ENCODE data around the gene GPR146. TPM values are rescaled to one million over a fixed set of nuclear protein-coding genes. Genes with fewer than 3 reads are reported as not detected.
A peak's percentile ranks its signal among the peaks of the same experiment; 100 is the strongest.

The GPR146 gene
- total and polyA plus RNA-seq, 7 donors: 3.0 to 33.5 (median 10.8) TPM

GRCh38 chr7:1063361-1063760 is 19.0 kb downstream of the GPR146 start:
- Histone ChIP-seq H3K4me1 (peaks cover 0 to 22% (median 11%) of the 10 kb centered on the region in 4 donors), H3K27ac (no peak overlapping the region)
- intact Hi-C loops (cut with DNase I): no loop called here

GRCh38 chr7:1064581-1064980 is 20.2 kb downstream of the GPR146 start:
- no peaks in the 10 kb centered on the region for H3K36me3 ChIP-seq
- H3K4me3 ChIP-seq: no peak overlapping the region
- intact Hi-C loops (cut with DNase I): no loop called here
- no peak overlapping the region for H3K27ac ChIP-seq
- H3K4me1 ChIP-seq: peaks cover 0 to 22% (median 11%) of the 10 kb centered on the region in 4 donors
- H3K9me3 ChIP-seq: no peaks in the 10 kb centered on the region
- 91 to 92% methylated on average over 13 of the region's 13 CpGs for WGBS, 2 donors
- TF ChIP-seq POLR2A (IDR thresholded peaks at IDR 0.05) (no peak), POLR2AphosphoS5 (IDR thresholded peaks at IDR 0.05) (no peak), EP300 (IDR thresholded peaks at IDR 0.05) (no peak)
- TF ChIP-seq, protein P1, sequence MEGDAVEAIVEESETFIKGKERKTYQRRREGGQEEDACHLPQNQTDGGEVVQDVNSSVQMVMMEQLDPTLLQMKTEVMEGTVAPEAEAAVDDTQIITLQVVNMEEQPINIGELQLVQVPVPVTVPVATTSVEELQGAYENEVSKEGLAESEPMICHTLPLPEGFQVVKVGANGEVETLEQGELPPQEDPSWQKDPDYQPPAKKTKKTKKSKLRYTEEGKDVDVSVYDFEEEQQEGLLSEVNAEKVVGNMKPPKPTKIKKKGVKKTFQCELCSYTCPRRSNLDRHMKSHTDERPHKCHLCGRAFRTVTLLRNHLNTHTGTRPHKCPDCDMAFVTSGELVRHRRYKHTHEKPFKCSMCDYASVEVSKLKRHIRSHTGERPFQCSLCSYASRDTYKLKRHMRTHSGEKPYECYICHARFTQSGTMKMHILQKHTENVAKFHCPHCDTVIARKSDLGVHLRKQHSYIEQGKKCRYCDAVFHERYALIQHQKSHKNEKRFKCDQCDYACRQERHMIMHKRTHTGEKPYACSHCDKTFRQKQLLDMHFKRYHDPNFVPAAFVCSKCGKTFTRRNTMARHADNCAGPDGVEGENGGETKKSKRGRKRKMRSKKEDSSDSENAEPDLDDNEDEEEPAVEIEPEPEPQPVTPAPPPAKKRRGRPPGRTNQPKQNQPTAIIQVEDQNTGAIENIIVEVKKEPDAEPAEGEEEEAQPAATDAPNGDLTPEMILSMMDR (IDR thresholded peaks at IDR 0.05): no peak
- no peaks in the 10 kb centered on the region for H3K27me3 ChIP-seq
- DNase-seq: no peak

More at GRCh38 chr7:1063361-1063760, 19.0 kb downstream of the GPR146 start:
- no peaks in the 10 kb centered on the region for H3K27me3 ChIP-seq
- H3K36me3 ChIP-seq: peaks cover 0 to 7% (median 0%) of the 10 kb centered on the region in 4 donors
- H3K9me3 ChIP-seq: no peaks in the 10 kb centered on the region
- no peak for TF ChIP-seq POLR2AphosphoS5 (IDR thresholded peaks at IDR 0.05)
- DNase-seq: no peak
- 96% methylated on average over 21 of the region's 21 CpGs for WGBS, 2 donors
- H3K4me3 ChIP-seq: no peak overlapping the region

DNA sequence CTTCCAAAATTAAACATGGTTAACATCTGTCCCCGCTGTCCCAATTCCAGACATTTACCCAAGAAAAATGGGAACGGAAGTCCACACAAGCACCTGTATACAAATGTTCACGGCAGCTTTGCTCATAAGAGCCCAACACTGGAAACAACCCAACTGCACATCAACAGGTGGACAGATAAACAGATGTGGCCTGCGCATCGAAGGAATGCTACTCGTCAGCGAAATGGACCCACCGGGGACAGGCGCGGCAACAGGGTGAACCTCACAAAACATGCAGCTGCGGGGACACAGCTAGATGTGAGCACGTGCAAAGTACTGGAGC is 20.9 kb downstream of the GPR146 start:
- TF ChIP-seq POLR2AphosphoS5 (IDR thresholded peaks at IDR 0.05) (no peak), POLR2A (IDR thresholded peaks at IDR 0.05) (no peak), EP300 (IDR thresholded peaks at IDR 0.05) (no peak)
- TF ChIP-seq, protein P1 (IDR thresholded peaks at IDR 0.05): no peak
- no peak overlapping the region for H3K27ac ChIP-seq
- H3K27me3 ChIP-seq: no peaks in the 10 kb centered on the region
- no peak for DNase-seq
- peaks cover 0 to 17% (median 11%) of the 10 kb centered on the region in 4 donors for H3K4me1 ChIP-seq
- 77 to 78% methylated on average over 12 of the region's 12 CpGs for WGBS, 2 donors
- peak overlapping the region in 2 of 4 donors; percentile 26 for H3K4me3 ChIP-seq
- no peaks in the 10 kb centered on the region for H3K9me3 ChIP-seq
- intact Hi-C loops (cut with DNase I): loop anchor here (1.0 kb wide), 1 partner anchor 72 kb away; no protein-coding TSS in a partner anchor
- no peaks in the 10 kb centered on the region for H3K36me3 ChIP-seq

DNA sequence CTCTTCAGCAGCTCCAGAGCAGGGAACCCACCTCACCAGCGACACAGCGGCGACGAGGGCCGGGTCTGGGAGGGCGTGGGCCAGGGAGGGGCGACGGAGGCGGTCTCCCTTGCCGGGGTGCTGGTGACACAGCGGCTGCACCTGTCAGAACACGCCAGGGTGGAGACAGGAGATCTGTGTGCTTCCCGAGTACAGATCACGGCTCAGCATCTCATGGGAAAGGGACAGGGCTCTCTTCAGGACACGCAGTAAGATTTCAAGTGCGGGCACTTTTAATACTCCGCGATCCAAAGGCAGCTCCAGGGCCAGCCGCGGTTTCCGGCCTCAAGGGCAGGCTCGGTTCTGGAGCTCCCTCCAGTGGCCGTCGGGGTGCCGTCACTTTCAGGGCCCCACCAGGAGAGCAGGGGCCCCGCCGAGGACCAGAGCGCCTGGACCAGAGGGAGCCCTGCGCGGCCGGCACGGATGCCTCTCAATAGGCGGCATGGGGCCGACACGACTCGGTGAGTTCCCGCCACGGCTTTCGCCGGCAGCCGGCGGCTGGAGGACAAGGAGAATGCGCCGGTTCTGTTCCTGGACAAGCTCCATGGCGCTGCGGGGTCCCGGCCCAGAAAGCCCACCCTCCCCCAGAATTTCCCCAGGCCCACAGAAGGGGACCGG is 21.4 kb downstream of the GPR146 start:
- DNase-seq: peak; percentile 92
- H3K36me3 ChIP-seq: no peaks in the 10 kb centered on the region
- peak in 1 of 4 donors; percentile 23 for TF ChIP-seq POLR2AphosphoS5 (IDR thresholded peaks at IDR 0.05)
- TF ChIP-seq, protein P1 (IDR thresholded peaks at IDR 0.05): peak; percentile 95 to 97 (median 96)
- TF ChIP-seq EP300 (IDR thresholded peaks at IDR 0.05): no peak
- TF ChIP-seq POLR2A (IDR thresholded peaks at IDR 0.05): no peak
- peak overlapping the region in 3 of 4 donors; percentile 25 to 26 (median 26) for H3K4me3 ChIP-seq
- peaks cover 0 to 16% (median 11%) of the 10 kb centered on the region in 4 donors for H3K4me1 ChIP-seq
- H3K9me3 ChIP-seq: no peaks in the 10 kb centered on the region
- no peaks in the 10 kb centered on the region for H3K27me3 ChIP-seq
- H3K27ac ChIP-seq: no peak overlapping the region
- WGBS, 2 donors: 11 to 13% methylated on average over 48 of the region's 48 CpGs
- intact Hi-C loops (cut with DNase I): loop anchor here (1.0 kb wide), 1 partner anchor 72 kb away; no protein-coding TSS in a partner anchor

GRCh38 chr7:1066242-1066588 is 21.9 kb downstream of the GPR146 start:
- no peak for DNase-seq
- WGBS, 2 donors: 79 to 83% methylated on average over 21 of the region's 21 CpGs
- Histone ChIP-seq H3K27ac (no peak overlapping the region), H3K4me3 (no peak overlapping the region), H3K4me1 (peaks cover 0 to 13% (median 11%) of the 10 kb centered on the region in 4 donors), H3K27me3 (no peaks in the 10 kb centered on the region), H3K36me3 (no peaks in the 10 kb centered on the region), H3K9me3 (no peaks in the 10 kb centered on the region)
- intact Hi-C loops (cut with DNase I): no loop called here
- TF ChIP-seq EP300 (IDR thresholded peaks at IDR 0.05) (no peak), POLR2AphosphoS5 (IDR thresholded peaks at IDR 0.05) (no peak), POLR2A (IDR thresholded peaks at IDR 0.05) (no peak)
- TF ChIP-seq, protein P1 (IDR thresholded peaks at IDR 0.05): no peak
